Astrocyte of the cerebellum (primary cell): ENCODE results near the gene PHC2.

Experiments
- DNase-seq: peaks from one replicate; pipeline ENCODE4 v3.0.0-alpha.2; 2011; ENCODE audit warnings: low read depth
- H3K4me3 ChIP-seq: 2 replicates; pipeline ENCODE4 v1.5.1; 2011; ENCODE audit warnings: mild to moderate bottlenecking, low read depth, low read length, moderate library complexity
- CTCF ChIP-seq: IDR thresholded peaks from 2 replicates; pipeline ENCODE4 v1.5.1; 2012; ENCODE audit warnings: low read length, low read depth, moderate library complexity, mild to moderate bottlenecking; ENCODE audit errors: missing control alignments
- in situ Hi-C: cut with HindIII; loops from 2 replicates; pipeline ENCODE4 v1.10.0; 2017; ENCODE audit warnings: low sequenced_read_pairs

The PHC2 gene

GRCh38 chr1:33399375-33399774, 31.5 kb downstream of the PHC2 start:
- no peak for TF ChIP-seq CTCF

GRCh38 chr1:33397994-33398393, 32.9 kb downstream of the PHC2 start:
- no peak for DNase-seq
- in situ Hi-C loops, result loop anchor here (5.0 kb wide), 1 partner anchor 76 kb away; the partner anchor contains the start of gene A3GALT2
- TF ChIP-seq CTCF, result no peak
- H3K4me3 ChIP-seq, result no peak overlapping the region

More at GRCh38 chr1:33399375-33399774, 31.5 kb downstream of the PHC2 start:
- no peak overlapping the region for H3K4me3 ChIP-seq
- DNase-seq, result no peak
- in situ Hi-C loops, result loop anchor here (5.0 kb wide), 1 partner anchor 77 kb away; the partner anchor contains the start of gene A3GALT2

- no peak for DNase-seq
- in situ Hi-C loops, result loop anchor here (5.0 kb wide), 1 partner anchor 75 kb away; the partner anchor contains the start of gene A3GALT2
- H3K4me3 ChIP-seq, result no peak overlapping the region
- TF ChIP-seq CTCF, result no peak
These were observed 33.8 kb downstream of the PHC2 start for GRCh38 chr1:33397125-33397506.

- in situ Hi-C loops, result loop anchor here (5.0 kb wide), 1 partner anchor 74 kb away; the partner anchor contains the start of gene A3GALT2
- H3K4me3 ChIP-seq, result no peak overlapping the region
- DNase-seq, result no peak
- TF ChIP-seq CTCF, result no peak
These were observed 34.4 kb downstream of the PHC2 start for GRCh38 chr1:33396188-33397124.

- no peak for DNase-seq
- in situ Hi-C loops, result loop anchor here (5.0 kb wide), 1 partner anchor 72 kb away; the partner anchor contains the start of gene A3GALT2
- H3K4me3 ChIP-seq, result no peak overlapping the region
- TF ChIP-seq CTCF, result no peak
These were observed 36.1 kb downstream of the PHC2 start for GRCh38 chr1:33394770-33395169.

GRCh38 chr1:33393991-33394390, 36.9 kb downstream of the PHC2 start:
- no peak overlapping the region for H3K4me3 ChIP-seq
- TF ChIP-seq CTCF, result no peak
- no peak for DNase-seq
- in situ Hi-C loops, result no loop called here
